CD4-positive, CD25-positive, alpha-beta regulatory T cell (primary cell): Measurements from ENCODE around the gene MZT2B. TPM values are rescaled to one million over a fixed set of nuclear protein-coding genes. Genes with fewer than 3 reads are reported as not detected.
"Not testable (repeated sequence)": the region's sequence is repeated elsewhere in the genome, so short reads cannot be mapped to it uniquely, and the experiment has no call there.

ENCODE experiments used
- ATAC-seq, 2 donors: fragments of 150-1000 bp; cut with Tn5 transposase; one replicate each; pipeline ENCODE4 v1.10.0; 2021; ENCODE audit warnings: low read depth in 2 of 2, moderate number of reproducible peaks in 2 of 2, moderate library complexity in 1 of 2
- DNase-seq, 3 donors: peaks; one replicate each; pipeline versions ENCODE4 v3.0.0 to v3.0.0-alpha.2; 2012 to 2022; ENCODE audit warnings: mixed read lengths in 1 of 3
- H3K27ac ChIP-seq: one replicate; pipeline ENCODE4 v1.7.0; 2013; ENCODE audit warnings: mild to moderate bottlenecking, low read length; ENCODE audit not compliant: insufficient read depth, poor library complexity, severe bottlenecking
- H3K27me3 ChIP-seq: one replicate; pipeline ENCODE4 v1.7.0; 2013; ENCODE audit warnings: low read length; ENCODE audit not compliant: control insufficient read depth, insufficient read depth
- H3K36me3 ChIP-seq: one replicate; pipeline ENCODE4 v1.7.0; 2013; ENCODE audit warnings: mild to moderate bottlenecking, low read length, moderate library complexity; ENCODE audit not compliant: control insufficient read depth, insufficient read depth
- H3K4me1 ChIP-seq: 2 replicates; pipeline ENCODE4 v1.7.0; 2013; ENCODE audit warnings: mild to moderate bottlenecking, low read length; ENCODE audit not compliant: insufficient read depth, control insufficient read depth, poor library complexity, severe bottlenecking
- H3K4me3 ChIP-seq: one replicate; pipeline ENCODE4 v1.7.0; 2013; ENCODE audit warnings: low read depth, mild to moderate bottlenecking, low read length, moderate library complexity
- H3K9me3 ChIP-seq, 2 experiments: 1 replicate in 1 of 2; 2 replicates in 1 of 2; pipeline ENCODE4 v1.7.0; 2013; ENCODE audit warnings: low read length in 2 of 2, mild to moderate bottlenecking in 1 of 2, moderate library complexity in 1 of 2; ENCODE audit not compliant: control insufficient read depth in 2 of 2
- H3K27ac Mint-ChIP-seq, 3 donors: one replicate each; pipeline ENCODE4 v1.8.0; 2020 to 2022; ENCODE audit warnings: mild to moderate bottlenecking in 3 of 3, mixed read lengths in 3 of 3, moderate library complexity in 2 of 3
- H3K27me3 Mint-ChIP-seq: one replicate; pipeline ENCODE4 v1.8.0; 2022; ENCODE audit warnings: mild to moderate bottlenecking, mixed read lengths
- H3K36me3 Mint-ChIP-seq: one replicate; pipeline ENCODE4 v1.8.0; 2020; ENCODE audit warnings: mixed read lengths
- H3K4me1 Mint-ChIP-seq, 4 donors: one replicate each; pipeline ENCODE4 v1.8.0; 2020 to 2022; ENCODE audit warnings: mixed read lengths in 4 of 4, mild to moderate bottlenecking in 1 of 4
- H3K4me3 Mint-ChIP-seq, 4 donors: one replicate each; pipeline ENCODE4 v1.8.0; 2020 to 2022; ENCODE audit warnings: mild to moderate bottlenecking in 4 of 4, mixed read lengths in 4 of 4, moderate library complexity in 3 of 4
- H3K9me3 Mint-ChIP-seq, 7 donors: one replicate each; pipeline ENCODE4 v1.8.0; 2020 to 2022; ENCODE audit warnings: mixed read lengths in 7 of 7, mild to moderate bottlenecking in 3 of 7, moderate library complexity in 2 of 7
- polyA plus RNA-seq, 4 donors: library from polyadenylated mRNA; unstranded; fragments of 300-500 nt; fragmentation: Illumina TruSeq; gene quantifications; one replicate each; pipeline ENCODE4 v1.2.3, GENCODE V29; 2021
- total RNA-seq: library from RNA; stranded (reverse); gene quantifications from one replicate; pipeline ENCODE4 v1.2.3, GENCODE V29; 2022

Gene MZT2B
- total and polyA plus RNA-seq, 5 donors from 2014 or later, result 186 to 259 (median 208) TPM

- Histone ChIP-seq H3K27ac (no peak overlapping the region), H3K36me3 (peaks cover 20% of the 10 kb centered on the region), H3K4me3 (no peak overlapping the region), H3K27me3 (no peaks in the 10 kb centered on the region), H3K4me1 (no peaks in the 10 kb centered on the region), H3K9me3 (no peaks in the 10 kb centered on the region)
- peak overlapping the region in 1 of 3 donors; percentile 75 for H3K27ac Mint-ChIP-seq
- ATAC-seq (no peak), DNase-seq (no peak)
- no peak overlapping the region for H3K4me3 Mint-ChIP-seq
- no peaks in the 10 kb centered on the region for H3K27me3 Mint-ChIP-seq
- H3K9me3 Mint-ChIP-seq, result peaks cover 0 to 2% (median 0%) of the 10 kb centered on the region in 7 donors
- peaks cover 16% of the 10 kb centered on the region for H3K36me3 Mint-ChIP-seq
- H3K4me1 Mint-ChIP-seq, result no peaks in the 10 kb centered on the region
These were observed 21.9 kb upstream of the MZT2B start for GRCh38 chr2:130160131-130160530.

GRCh38 chr2:130160838-130161705, 21.0 kb upstream of the MZT2B start:
- H3K27me3 Mint-ChIP-seq, H3K27ac ChIP-seq, H3K27me3 ChIP-seq, H3K4me3 ChIP-seq, ATAC-seq, H3K4me3 Mint-ChIP-seq, DNase-seq, H3K9me3 ChIP-seq, H3K9me3 Mint-ChIP-seq, H3K4me1 Mint-ChIP-seq, H3K4me1 ChIP-seq, H3K27ac Mint-ChIP-seq: not testable (repeated sequence)
- peaks cover 28% of the 10 kb centered on the region for H3K36me3 ChIP-seq
- H3K36me3 Mint-ChIP-seq, result peaks cover 20% of the 10 kb centered on the region

GRCh38 chr2:130162486-130162885, 19.6 kb upstream of the MZT2B start:
- H3K9me3 ChIP-seq, H3K4me3 Mint-ChIP-seq, H3K27ac Mint-ChIP-seq, H3K27me3 ChIP-seq, H3K9me3 Mint-ChIP-seq, ATAC-seq, H3K4me3 ChIP-seq, H3K4me1 Mint-ChIP-seq, DNase-seq, H3K4me1 ChIP-seq, H3K27ac ChIP-seq, H3K27me3 Mint-ChIP-seq: not testable (repeated sequence)
- H3K36me3 Mint-ChIP-seq, result peaks cover 18% of the 10 kb centered on the region
- peaks cover 39% of the 10 kb centered on the region for H3K36me3 ChIP-seq

GRCh38 chr2:130162968-130163367, 19.1 kb upstream of the MZT2B start:
- H3K27ac ChIP-seq, result no peak overlapping the region
- no peak overlapping the region for H3K4me3 ChIP-seq
- H3K4me1 Mint-ChIP-seq, result peaks cover 0 to 3% (median 0%) of the 10 kb centered on the region in 4 donors
- H3K9me3 ChIP-seq, result no peaks in the 10 kb centered on the region
- peaks cover 43% of the 10 kb centered on the region for H3K36me3 ChIP-seq
- no peak overlapping the region for H3K27ac Mint-ChIP-seq
- peaks cover 23% of the 10 kb centered on the region for H3K36me3 Mint-ChIP-seq
- no peaks in the 10 kb centered on the region for H3K27me3 ChIP-seq
- H3K27me3 Mint-ChIP-seq, result no peaks in the 10 kb centered on the region
- ATAC-seq (no peak), DNase-seq (no peak)
- no peaks in the 10 kb centered on the region for H3K4me1 ChIP-seq
- no peaks in the 10 kb centered on the region for H3K9me3 Mint-ChIP-seq
- H3K4me3 Mint-ChIP-seq, result no peak overlapping the region

GRCh38 chr2:130165293-130166016, 16.6 kb upstream of the MZT2B start:
- Histone ChIP-seq H3K27ac (no peak overlapping the region), H3K4me1 (no peaks in the 10 kb centered on the region), H3K36me3 (peaks cover 62% of the 10 kb centered on the region), H3K9me3 (no peaks in the 10 kb centered on the region), H3K4me3 (no peak overlapping the region), H3K27me3 (no peaks in the 10 kb centered on the region)
- no peak for DNase-seq
- Mint-ChIP-seq H3K27ac (no peak overlapping the region), H3K4me1 (peaks cover 0 to 3% (median under 1%) of the 10 kb centered on the region in 4 donors), H3K4me3 (no peak overlapping the region), H3K36me3 (peaks cover 29% of the 10 kb centered on the region), H3K27me3 (no peaks in the 10 kb centered on the region), H3K9me3 (no peaks in the 10 kb centered on the region)
- ATAC-seq, result no peak

- peaks cover 68% of the 10 kb centered on the region for H3K36me3 ChIP-seq
- H3K9me3 Mint-ChIP-seq, H3K4me1 Mint-ChIP-seq, H3K4me3 Mint-ChIP-seq, ATAC-seq, H3K27me3 Mint-ChIP-seq, H3K27ac Mint-ChIP-seq, H3K27ac ChIP-seq, H3K4me3 ChIP-seq, H3K27me3 ChIP-seq, H3K4me1 ChIP-seq, H3K9me3 ChIP-seq, DNase-seq: not testable (repeated sequence)
- peaks cover 29% of the 10 kb centered on the region for H3K36me3 Mint-ChIP-seq
These were observed 15.5 kb upstream of the MZT2B start for GRCh38 chr2:130166611-130167010.

- H3K36me3 Mint-ChIP-seq, result peaks cover 26% of the 10 kb centered on the region
- H3K4me1 ChIP-seq, H3K27me3 Mint-ChIP-seq, H3K4me1 Mint-ChIP-seq, H3K27ac Mint-ChIP-seq, DNase-seq, H3K9me3 ChIP-seq, H3K4me3 ChIP-seq, H3K9me3 Mint-ChIP-seq, H3K27ac ChIP-seq, H3K4me3 Mint-ChIP-seq, H3K27me3 ChIP-seq: not testable (repeated sequence)
- peaks cover 64% of the 10 kb centered on the region for H3K36me3 ChIP-seq
- peak in 1 of 2 donors; percentile 40 for ATAC-seq
These were observed 12.9 kb upstream of the MZT2B start for GRCh38 chr2:130169163-130169562.
